ENCODE measurements around the gene SND1.

SND1 gene

GRCh38 chr7:128139406-128139805, 487.4 kb downstream of the SND1 start:
- no peak for DNase-seq (ENCODE audit: low spot score)

- no peak for DNase-seq (ENCODE audit: low spot score)
Measured at GRCh38 chr7:128141683-128142195, 489.7 kb downstream of the SND1 start.
